HL-60 (cell line): ENCODE results near the gene DNAJC15.

Experiments used
- DNase-seq, 2 experiments: peaks; one replicate each; pipeline ENCODE4 v3.0.0-alpha.2; 2010 to 2020; ENCODE audit warnings: low read depth in 1 of 2, low spot score in 1 of 2
- H3K27ac ChIP-seq: fragments of 250-450 bp; sonication (Bioruptor Pico); replicated peaks from 2 replicates; pipeline ENCODE4 v1.5.1; 2020; ENCODE audit warnings: mild to moderate bottlenecking, moderate library complexity
- H3K27me3 ChIP-seq: fragments of 250-450 bp; sonication (Bioruptor Pico); 2 replicates; pipeline ENCODE4 v1.5.1; 2021; ENCODE audit warnings: mild to moderate bottlenecking, moderate library complexity; ENCODE audit not compliant: insufficient read depth, poor library complexity, severe bottlenecking
- H3K4me3 ChIP-seq: replicated peaks from 2 replicates; pipeline ENCODE4 v1.5.1; 2011; ENCODE audit warnings: mild to moderate bottlenecking, control low read depth, low read length; ENCODE audit not compliant: insufficient read depth
- GABPA ChIP-seq: IDR thresholded peaks from 2 replicates; pipeline ENCODE4 v1.6.1; 2012; ENCODE audit warnings: low read depth
- POLR2AphosphoS5 ChIP-seq: IDR thresholded peaks from 2 replicates; pipeline ENCODE4 v1.6.1; 2012; ENCODE audit warnings: low read depth
- SPI1 ChIP-seq: IDR thresholded peaks from 2 replicates; pipeline ENCODE4 v1.6.1; 2012; ENCODE audit warnings: low read depth, mild to moderate bottlenecking, borderline replicate concordance
- TF ChIP-seq, protein P1 (sequence below): IDR thresholded peaks from one replicate; pipeline ENCODE4 v1.5.1; 2011; ENCODE audit warnings: low read length, control low read depth, inconsistent platforms; ENCODE audit not compliant: insufficient read depth
- TF ChIP-seq, protein P2 (sequence below): IDR thresholded peaks from 2 replicates; pipeline ENCODE4 v1.6.1; 2012; ENCODE audit warnings: low read depth; ENCODE audit not compliant: insufficient replicate concordance

Gene DNAJC15

GRCh38 chr13:43127827-43128226 is 104.4 kb downstream of the DNAJC15 start:
- TF ChIP-seq GABPA, result no peak
- TF ChIP-seq, protein P1, sequence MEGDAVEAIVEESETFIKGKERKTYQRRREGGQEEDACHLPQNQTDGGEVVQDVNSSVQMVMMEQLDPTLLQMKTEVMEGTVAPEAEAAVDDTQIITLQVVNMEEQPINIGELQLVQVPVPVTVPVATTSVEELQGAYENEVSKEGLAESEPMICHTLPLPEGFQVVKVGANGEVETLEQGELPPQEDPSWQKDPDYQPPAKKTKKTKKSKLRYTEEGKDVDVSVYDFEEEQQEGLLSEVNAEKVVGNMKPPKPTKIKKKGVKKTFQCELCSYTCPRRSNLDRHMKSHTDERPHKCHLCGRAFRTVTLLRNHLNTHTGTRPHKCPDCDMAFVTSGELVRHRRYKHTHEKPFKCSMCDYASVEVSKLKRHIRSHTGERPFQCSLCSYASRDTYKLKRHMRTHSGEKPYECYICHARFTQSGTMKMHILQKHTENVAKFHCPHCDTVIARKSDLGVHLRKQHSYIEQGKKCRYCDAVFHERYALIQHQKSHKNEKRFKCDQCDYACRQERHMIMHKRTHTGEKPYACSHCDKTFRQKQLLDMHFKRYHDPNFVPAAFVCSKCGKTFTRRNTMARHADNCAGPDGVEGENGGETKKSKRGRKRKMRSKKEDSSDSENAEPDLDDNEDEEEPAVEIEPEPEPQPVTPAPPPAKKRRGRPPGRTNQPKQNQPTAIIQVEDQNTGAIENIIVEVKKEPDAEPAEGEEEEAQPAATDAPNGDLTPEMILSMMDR, result no peak
- TF ChIP-seq POLR2AphosphoS5, result no peak
- TF ChIP-seq, protein P2, sequence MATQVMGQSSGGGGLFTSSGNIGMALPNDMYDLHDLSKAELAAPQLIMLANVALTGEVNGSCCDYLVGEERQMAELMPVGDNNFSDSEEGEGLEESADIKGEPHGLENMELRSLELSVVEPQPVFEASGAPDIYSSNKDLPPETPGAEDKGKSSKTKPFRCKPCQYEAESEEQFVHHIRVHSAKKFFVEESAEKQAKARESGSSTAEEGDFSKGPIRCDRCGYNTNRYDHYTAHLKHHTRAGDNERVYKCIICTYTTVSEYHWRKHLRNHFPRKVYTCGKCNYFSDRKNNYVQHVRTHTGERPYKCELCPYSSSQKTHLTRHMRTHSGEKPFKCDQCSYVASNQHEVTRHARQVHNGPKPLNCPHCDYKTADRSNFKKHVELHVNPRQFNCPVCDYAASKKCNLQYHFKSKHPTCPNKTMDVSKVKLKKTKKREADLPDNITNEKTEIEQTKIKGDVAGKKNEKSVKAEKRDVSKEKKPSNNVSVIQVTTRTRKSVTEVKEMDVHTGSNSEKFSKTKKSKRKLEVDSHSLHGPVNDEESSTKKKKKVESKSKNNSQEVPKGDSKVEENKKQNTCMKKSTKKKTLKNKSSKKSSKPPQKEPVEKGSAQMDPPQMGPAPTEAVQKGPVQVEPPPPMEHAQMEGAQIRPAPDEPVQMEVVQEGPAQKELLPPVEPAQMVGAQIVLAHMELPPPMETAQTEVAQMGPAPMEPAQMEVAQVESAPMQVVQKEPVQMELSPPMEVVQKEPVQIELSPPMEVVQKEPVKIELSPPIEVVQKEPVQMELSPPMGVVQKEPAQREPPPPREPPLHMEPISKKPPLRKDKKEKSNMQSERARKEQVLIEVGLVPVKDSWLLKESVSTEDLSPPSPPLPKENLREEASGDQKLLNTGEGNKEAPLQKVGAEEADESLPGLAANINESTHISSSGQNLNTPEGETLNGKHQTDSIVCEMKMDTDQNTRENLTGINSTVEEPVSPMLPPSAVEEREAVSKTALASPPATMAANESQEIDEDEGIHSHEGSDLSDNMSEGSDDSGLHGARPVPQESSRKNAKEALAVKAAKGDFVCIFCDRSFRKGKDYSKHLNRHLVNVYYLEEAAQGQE, result no peak
- no peak for TF ChIP-seq SPI1
- H3K27ac ChIP-seq, result no peak overlapping the region
- no peak overlapping the region for H3K4me3 ChIP-seq
- no peak for DNase-seq
- no peaks in the 10 kb centered on the region for H3K27me3 ChIP-seq

DNA sequence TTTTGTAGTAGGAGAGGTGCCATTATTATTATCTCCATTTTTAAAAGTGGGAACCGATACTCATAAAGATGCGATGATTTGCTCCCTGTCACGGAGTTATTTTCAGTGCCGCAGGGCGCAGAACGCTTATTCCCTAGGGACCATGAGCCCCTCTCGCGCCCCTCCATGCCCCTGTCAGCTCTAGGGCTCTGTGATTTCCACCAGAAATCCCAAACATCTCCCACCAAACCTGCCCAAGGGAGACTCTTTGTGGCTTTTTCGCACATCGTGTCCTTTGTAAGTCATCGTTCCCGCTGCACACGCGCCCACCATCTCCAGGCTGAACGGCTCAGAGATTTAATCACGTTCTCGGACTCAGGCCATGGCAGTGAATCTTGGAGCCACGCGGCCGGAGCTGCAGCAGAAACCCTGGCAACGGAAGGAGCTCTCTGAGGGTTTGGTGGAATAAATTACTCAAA is 105.1 kb downstream of the DNAJC15 start:
- TF ChIP-seq POLR2AphosphoS5 (no peak), SPI1 (no peak), GABPA (no peak)
- TF ChIP-seq, protein P1, result no peak
- TF ChIP-seq, protein P2, result no peak
- H3K4me3 ChIP-seq, result no peak overlapping the region
- DNase-seq, result no peak
- H3K27ac ChIP-seq, result no peak overlapping the region
- H3K27me3 ChIP-seq, result no peaks in the 10 kb centered on the region

DNA sequence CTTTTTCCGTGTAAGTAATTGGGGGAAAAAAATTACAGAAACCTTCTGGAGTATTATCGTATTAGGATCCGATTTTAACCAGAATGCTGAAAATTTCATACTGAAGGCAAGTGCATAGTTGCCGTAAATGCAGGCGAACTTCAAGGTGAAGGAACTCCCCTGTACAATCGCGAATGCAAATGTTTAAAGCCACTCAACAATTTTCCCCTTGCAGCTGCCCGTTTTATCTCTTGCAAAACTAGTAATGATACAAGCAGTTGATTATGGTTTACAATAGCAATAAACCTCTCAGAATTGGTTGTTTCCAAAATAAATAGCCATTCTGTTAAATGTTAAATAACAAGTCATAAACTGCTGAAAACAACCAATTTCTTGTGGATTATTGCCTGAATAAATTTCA is 105.7 kb downstream of the DNAJC15 start:
- Histone ChIP-seq H3K4me3 (no peak overlapping the region), H3K27ac (no peak overlapping the region), H3K27me3 (no peaks in the 10 kb centered on the region)
- TF ChIP-seq POLR2AphosphoS5 (no peak), SPI1 (no peak), GABPA (no peak)
- TF ChIP-seq, protein P1, result no peak
- TF ChIP-seq, protein P2, result no peak
- DNase-seq, result no peak
